BLaER1 treated with 17β-estradiol and CSF1 and Interleukin-3, amounts not matched to agents 10 nM and 100 nM (cell line): ENCODE measurements around the gene FDX2.
A peak's percentile ranks its signal among the peaks of the same experiment; 100 is the strongest.
"Not testable (repeated sequence)": the region's sequence is repeated elsewhere in the genome, so short reads cannot be mapped to it uniquely, and the experiment has no call there.

Source experiments
- H3K27ac ChIP-seq, 11 experiments: shearing (Covaris generic); formaldehyde crosslinking; 2 replicates each; pipeline ENCODE4 v1.8.1; 2022
- H3K27me3 ChIP-seq, 11 experiments: shearing (Covaris generic); formaldehyde crosslinking; 2 replicates each; pipeline ENCODE4 v1.8.1; 2022
- H3K36me3 ChIP-seq, 11 experiments: shearing (Covaris generic); formaldehyde crosslinking; 2 replicates each; pipeline ENCODE4 v1.8.1; 2022
- H3K4me1 ChIP-seq, 10 experiments: shearing (Covaris generic); formaldehyde crosslinking; 2 replicates each; pipeline ENCODE4 v1.8.1; 2022
- H3K4me2 ChIP-seq, 11 experiments: shearing (Covaris generic); formaldehyde crosslinking; 2 replicates each; pipeline ENCODE4 v1.8.1; 2022
- H3K4me3 ChIP-seq, 10 experiments: shearing (Covaris generic); formaldehyde crosslinking; 2 replicates each; pipeline ENCODE4 v1.8.1; 2022
- H3K9ac ChIP-seq, 11 experiments: shearing (Covaris generic); formaldehyde crosslinking; 2 replicates each; pipeline ENCODE4 v1.8.1; 2022
- H3K9me3 ChIP-seq, 11 experiments: shearing (Covaris generic); formaldehyde crosslinking; replicated peaks in 1 of 11; 2 replicates each; pipeline ENCODE4 v1.8.1; 2022
- H4K20me1 ChIP-seq, 11 experiments: shearing (Covaris generic); formaldehyde crosslinking; 2 replicates each; pipeline ENCODE4 v1.8.1; 2022
- Cebpa-rat ChIP-seq, 11 experiments: shearing (Covaris generic); IDR thresholded peaks; 2 replicates each; pipeline ENCODE4 v1.8.1; 2022

The FDX2 gene

GRCh38 chr19:10286803-10287737 lies 28.7 kb downstream of the FDX2 start, which contains the start of gene ICAM4:
Gene ICAM4, plus strand, starts transcription at chr19:10286955. Its CDS starts 58 bp downstream, at chr19:10287013.
- Histone ChIP-seq H3K9me3 (peaks cover 0 to 7% (median 0%) of the 10 kb centered on the region in 11 experiments; a peak in 3 of 22 replicates), H3K27ac (peak within 1 kb of the TSS in 10 of 11 experiments; percentile 32 to 77 (median 62); a peak in 19 of 22 replicates), H3K27me3 (peaks cover 47 to 59% (median 55%) of the 10 kb centered on the region in 11 experiments), H4K20me1 (peaks cover 21 to 83% (median 34%) of the 10 kb centered on the region in 11 experiments; a peak in 21 of 22 replicates), H3K9ac (peak within 1 kb of the TSS; percentile 20 to 72 (median 58); a peak in 20 of 22 replicates), H3K4me3 (peak within 1 kb of the TSS; percentile 7 to 67 (median 48)), H3K36me3 (peaks cover 20 to 43% (median 38%) of the 10 kb centered on the region in 11 experiments), H3K4me1 (peaks cover 67 to 99% (median 74%) of the 10 kb centered on the region in 10 experiments), H3K4me2 (peak within 1 kb of the TSS; percentile 83 to 96 (median 88))
- no peak for TF ChIP-seq Cebpa-rat (IDR thresholded peaks at IDR 0.05)

- Histone ChIP-seq H3K9ac (peak overlapping the region in 3 of 11 experiments; percentile 27 to 72 (median 45); a peak in 3 of 22 replicates), H3K27me3 (peaks cover 30 to 42% (median 39%) of the 10 kb centered on the region in 11 experiments), H3K27ac (peak overlapping the region in 8 of 11 experiments; percentile 51 to 77 (median 66); a peak in 13 of 22 replicates), H3K36me3 (peaks cover 24 to 58% (median 39%) of the 10 kb centered on the region in 11 experiments), H3K4me2 (peak overlapping the region; percentile 18 to 96 (median 88); a peak in 21 of 22 replicates), H3K4me3 (no peak overlapping the region), H3K4me1 (peaks cover 54 to 97% (median 59%) of the 10 kb centered on the region in 10 experiments), H3K9me3 (peaks cover 0 to 7% (median 0%) of the 10 kb centered on the region in 11 experiments; a peak in 3 of 22 replicates), H4K20me1 (peaks cover 4 to 83% (median 17%) of the 10 kb centered on the region in 11 experiments; a peak in 19 of 22 replicates)
- no peak for TF ChIP-seq Cebpa-rat (IDR thresholded peaks at IDR 0.05)
Measured at GRCh38 chr19:10285393-10285792, 30.4 kb downstream of the FDX2 start.

- no peak for TF ChIP-seq Cebpa-rat (IDR thresholded peaks at IDR 0.05)
- peaks cover 25 to 38% (median 34%) of the 10 kb centered on the region in 11 experiments for H3K27me3 ChIP-seq
- H3K9me3 ChIP-seq = peaks cover 0 to 7% (median 0%) of the 10 kb centered on the region in 11 experiments; a peak in 3 of 22 replicates
- peak overlapping the region in 3 of 11 experiments; percentile 64 to 77 (median 76); a peak in 3 of 22 replicates for H3K27ac ChIP-seq
- H3K4me3 ChIP-seq = no peak overlapping the region
- H3K36me3 ChIP-seq = peaks cover 24 to 63% (median 39%) of the 10 kb centered on the region in 11 experiments
- peaks cover 54 to 97% (median 59%) of the 10 kb centered on the region in 10 experiments for H3K4me1 ChIP-seq
- peaks cover 0 to 83% (median 13%) of the 10 kb centered on the region in 11 experiments; a peak in 15 of 22 replicates for H4K20me1 ChIP-seq
- no peak overlapping the region for H3K9ac ChIP-seq
- peak overlapping the region in 8 of 11 experiments; percentile 84 to 96 (median 90); a peak in 12 of 22 replicates for H3K4me2 ChIP-seq
Measured at GRCh38 chr19:10284960-10285278, 30.9 kb downstream of the FDX2 start.

- Histone ChIP-seq H3K9me3 (peaks cover 0 to 6% (median 0%) of the 10 kb centered on the region in 11 experiments; a peak in 3 of 22 replicates), H3K4me1 (peaks cover 55 to 98% (median 60%) of the 10 kb centered on the region in 10 experiments), H3K36me3 (peaks cover 24 to 69% (median 39%) of the 10 kb centered on the region in 11 experiments), H4K20me1 (peaks cover 0 to 88% (median 12%) of the 10 kb centered on the region in 11 experiments; a peak in 12 of 22 replicates), H3K27ac (peak overlapping the region in 1 of 11 experiments; percentile 77; a peak in 1 of 22 replicates), H3K4me2 (peak overlapping the region in 5 of 11 experiments; percentile 84 to 96 (median 94); a peak in 8 of 22 replicates), H3K9ac (peak overlapping the region in 1 of 11 experiments; percentile 35; a peak in 2 of 22 replicates), H3K27me3 (peaks cover 19 to 32% (median 28%) of the 10 kb centered on the region in 11 experiments), H3K4me3 (no peak overlapping the region)
- no peak for TF ChIP-seq Cebpa-rat (IDR thresholded peaks at IDR 0.05)
Measured at GRCh38 chr19:10284065-10284959, 31.5 kb downstream of the FDX2 start.

GRCh38 chr19:10283301-10284064 lies 32.3 kb downstream of the FDX2 start:
- Histone ChIP-seq H3K27me3 (peaks cover 11 to 23% (median 20%) of the 10 kb centered on the region in 11 experiments), H3K9me3 (peaks cover 0 to 4% (median 0%) of the 10 kb centered on the region in 11 experiments; a peak in 2 of 22 replicates), H3K27ac (peak overlapping the region in 1 of 11 experiments; percentile 77; a peak in 2 of 22 replicates), H3K9ac (peak overlapping the region in 2 of 11 experiments; percentile 35 to 67; a peak in 3 of 22 replicates), H4K20me1 (peaks cover 0 to 96% (median 11%) of the 10 kb centered on the region in 11 experiments; a peak in 12 of 22 replicates), H3K4me2 (peak overlapping the region in 3 of 11 experiments; percentile 0 to 86 (median 84); a peak in 5 of 22 replicates), H3K4me1 (peaks cover 47 to 98% (median 53%) of the 10 kb centered on the region in 10 experiments), H3K36me3 (peaks cover 24 to 78% (median 39%) of the 10 kb centered on the region in 11 experiments), H3K4me3 (no peak overlapping the region)
- TF ChIP-seq Cebpa-rat (IDR thresholded peaks at IDR 0.05) = no peak

- H3K4me2 ChIP-seq, H3K27me3 ChIP-seq, H3K4me3 ChIP-seq, H3K27ac ChIP-seq, H3K9me3 ChIP-seq: not testable (repeated sequence)
- Histone ChIP-seq H3K36me3 (peaks cover 28 to 92% (median 49%) of the 10 kb centered on the region in 11 experiments), H3K4me1 (peaks cover 33 to 98% (median 40%) of the 10 kb centered on the region in 10 experiments), H3K9ac (peak overlapping the region in 1 of 11 experiments; percentile 35; a peak in 2 of 22 replicates), H4K20me1 (peaks cover 0 to 100% (median 6%) of the 10 kb centered on the region in 11 experiments; a peak in 10 of 22 replicates)
Measured at GRCh38 chr19:10282043-10282442, 33.8 kb downstream of the FDX2 start.

- Histone ChIP-seq H3K4me3 (no peak overlapping the region), H3K36me3 (peaks cover 22 to 99% (median 45%) of the 10 kb centered on the region in 11 experiments), H3K4me2 (peak overlapping the region; percentile 28 to 78 (median 54)), H3K4me1 (peaks cover 12 to 97% (median 19%) of the 10 kb centered on the region in 10 experiments), H4K20me1 (peaks cover 0 to 100% (median under 1%) of the 10 kb centered on the region in 11 experiments; a peak in 10 of 22 replicates), H3K27ac (no peak overlapping the region), H3K27me3 (no peaks in the 10 kb centered on the region), H3K9ac (peak overlapping the region in 4 of 11 experiments; percentile 19 to 33 (median 30); a peak in 4 of 22 replicates), H3K9me3 (no peaks in the 10 kb centered on the region)
- TF ChIP-seq Cebpa-rat (IDR thresholded peaks at IDR 0.05) = no peak
Measured at GRCh38 chr19:10279737-10280442, 35.9 kb downstream of the FDX2 start.
